ENCODE results near the gene BEGAIN. TPM values are rescaled to one million over a fixed set of nuclear protein-coding genes. Genes with fewer than 3 reads are reported as not detected.
A peak's percentile ranks its signal among the peaks of the same experiment; 100 is the strongest.

BEGAIN gene
- total and polyA plus RNA-seq, 9 of the 15 experiments (the other 6 are each of a cell fraction or from before 2014, with no cell fraction given), result 0.07 to 0.68 (median 0.55) TPM; not detected in 3

DNA sequence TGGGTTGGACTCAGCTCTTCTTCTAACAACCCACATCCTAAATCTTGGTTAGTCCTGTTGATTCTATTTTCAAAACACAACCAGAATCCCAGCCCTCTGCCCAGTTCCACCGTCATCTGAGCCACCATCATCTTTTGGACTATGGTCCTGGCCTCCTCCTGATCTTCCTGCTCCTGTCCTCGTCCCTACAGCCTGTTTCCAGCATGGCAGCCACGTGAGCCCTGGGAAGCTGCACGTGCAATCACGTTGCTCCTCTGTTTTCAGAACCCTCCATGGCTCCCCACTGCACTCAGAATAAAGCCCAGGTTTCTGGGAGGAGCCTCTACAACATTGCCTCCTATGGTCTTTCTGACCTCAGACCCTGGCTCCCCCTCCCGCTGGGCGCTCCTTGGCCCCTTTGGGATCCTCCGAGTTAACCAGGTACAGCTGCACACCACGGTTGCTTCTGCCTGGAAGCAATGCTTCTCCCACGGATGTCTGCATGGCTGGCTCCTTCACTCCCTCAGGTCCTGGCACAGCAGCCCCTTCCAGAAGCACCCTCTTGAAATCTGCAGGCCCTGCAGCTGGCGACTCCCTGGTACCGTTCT is 44.5 kb downstream of the BEGAIN start:
- BruUV-seq (replicated peaks), result no TSS peak
- Histone ChIP-seq H3K9me3 (replicated peaks; ENCODE audit: control insufficient read depth, insufficient read depth, low read depth, low read length) (no peaks in the 10 kb centered on the region), H3K79me2 (ENCODE audit: control insufficient read depth, insufficient read depth, low read length) (no peaks in the 10 kb centered on the region), H3K4me1 (replicated peaks in 1 of 2; ENCODE audit: control insufficient read depth in 2 of 2, insufficient read depth in 2 of 2, low read length in 2 of 2) (peaks cover 12 to 57% of the 10 kb centered on the region in 2 experiments; a peak in 4 of 5 replicates), H3K9me1 (ENCODE audit: control insufficient read depth, insufficient read depth, low read length) (no peaks in the 10 kb centered on the region), H2AFZ (ENCODE audit: low read depth, low read length) (no peak overlapping the region), H3K27ac (ENCODE audit: extremely low read depth, low read depth, low read length) (no peak overlapping the region), H3K36me3 (ENCODE audit: control insufficient read depth, insufficient read depth, low read length) (no peaks in the 10 kb centered on the region), H3K27me3 (ENCODE audit: control insufficient read depth in 2 of 2, insufficient read depth in 2 of 2, low read length in 2 of 2) (no peaks in the 10 kb centered on the region), H3K4me2 (ENCODE audit: insufficient read depth, low read length) (no peak overlapping the region), H3K4me3 (no peak overlapping the region), H3K9ac (ENCODE audit: insufficient read depth in 1 of 2, low read depth in 2 of 2, low read length in 2 of 2) (no peak overlapping the region; a peak in 1 of 4 replicates), H4K20me1 (replicated peaks; ENCODE audit: control insufficient read depth, insufficient read depth, low read length) (no peaks in the 10 kb centered on the region)
- CTCF ChIA-PET (ENCODE audit: low intra/inter-chr PET ratio), result no interaction called here
- no peak for FAIRE-seq
- in situ Hi-C loops (cut with MboI) (no loop called here), intact Hi-C loops (cut with micrococcal nuclease) (no loop called here)
- DNase-seq (ENCODE audit: extremely low read depth in 1 of 4, low spot score in 3 of 4), result no peak
- no peak for ATAC-seq
- POLR2A ChIA-PET, result no interaction called here
- 58% methylated on average over 9 of the region's 12 CpGs for WGBS (ENCODE audit: insufficient coverage, low coverage, missing lambda C conversion rate)
- TF ChIP-seq NFYB (IDR thresholded peaks at IDR 0.05; ENCODE audit: extremely low read depth, insufficient read length), result no peak
- TF ChIP-seq PYGO2 (tag; IDR thresholded peaks at IDR 0.05), result no peak
- no peak for TF ChIP-seq HDAC1 (IDR thresholded peaks at IDR 0.05)
- no peak for TF ChIP-seq ZNF121 (CRISPR knock-in tag; conservative IDR thresholded peaks at IDR 0.05)
- TF ChIP-seq SAFB2 (IDR thresholded peaks at IDR 0.05; ENCODE audit: borderline replicate concordance, low read depth, low read length, severe bottlenecking), result no peak
- TF ChIP-seq ZNF146 (CRISPR knock-in tag; IDR thresholded peaks at IDR 0.05; ENCODE audit: unreplicated experiment), result no peak
- no peak for TF ChIP-seq ESRRB (CRISPR knock-in tag; IDR thresholded peaks at IDR 0.05; ENCODE audit: borderline replicate concordance)
- TF ChIP-seq ZSCAN29 (IDR thresholded peaks at IDR 0.05), result no peak
- TF ChIP-seq, protein P1, sequence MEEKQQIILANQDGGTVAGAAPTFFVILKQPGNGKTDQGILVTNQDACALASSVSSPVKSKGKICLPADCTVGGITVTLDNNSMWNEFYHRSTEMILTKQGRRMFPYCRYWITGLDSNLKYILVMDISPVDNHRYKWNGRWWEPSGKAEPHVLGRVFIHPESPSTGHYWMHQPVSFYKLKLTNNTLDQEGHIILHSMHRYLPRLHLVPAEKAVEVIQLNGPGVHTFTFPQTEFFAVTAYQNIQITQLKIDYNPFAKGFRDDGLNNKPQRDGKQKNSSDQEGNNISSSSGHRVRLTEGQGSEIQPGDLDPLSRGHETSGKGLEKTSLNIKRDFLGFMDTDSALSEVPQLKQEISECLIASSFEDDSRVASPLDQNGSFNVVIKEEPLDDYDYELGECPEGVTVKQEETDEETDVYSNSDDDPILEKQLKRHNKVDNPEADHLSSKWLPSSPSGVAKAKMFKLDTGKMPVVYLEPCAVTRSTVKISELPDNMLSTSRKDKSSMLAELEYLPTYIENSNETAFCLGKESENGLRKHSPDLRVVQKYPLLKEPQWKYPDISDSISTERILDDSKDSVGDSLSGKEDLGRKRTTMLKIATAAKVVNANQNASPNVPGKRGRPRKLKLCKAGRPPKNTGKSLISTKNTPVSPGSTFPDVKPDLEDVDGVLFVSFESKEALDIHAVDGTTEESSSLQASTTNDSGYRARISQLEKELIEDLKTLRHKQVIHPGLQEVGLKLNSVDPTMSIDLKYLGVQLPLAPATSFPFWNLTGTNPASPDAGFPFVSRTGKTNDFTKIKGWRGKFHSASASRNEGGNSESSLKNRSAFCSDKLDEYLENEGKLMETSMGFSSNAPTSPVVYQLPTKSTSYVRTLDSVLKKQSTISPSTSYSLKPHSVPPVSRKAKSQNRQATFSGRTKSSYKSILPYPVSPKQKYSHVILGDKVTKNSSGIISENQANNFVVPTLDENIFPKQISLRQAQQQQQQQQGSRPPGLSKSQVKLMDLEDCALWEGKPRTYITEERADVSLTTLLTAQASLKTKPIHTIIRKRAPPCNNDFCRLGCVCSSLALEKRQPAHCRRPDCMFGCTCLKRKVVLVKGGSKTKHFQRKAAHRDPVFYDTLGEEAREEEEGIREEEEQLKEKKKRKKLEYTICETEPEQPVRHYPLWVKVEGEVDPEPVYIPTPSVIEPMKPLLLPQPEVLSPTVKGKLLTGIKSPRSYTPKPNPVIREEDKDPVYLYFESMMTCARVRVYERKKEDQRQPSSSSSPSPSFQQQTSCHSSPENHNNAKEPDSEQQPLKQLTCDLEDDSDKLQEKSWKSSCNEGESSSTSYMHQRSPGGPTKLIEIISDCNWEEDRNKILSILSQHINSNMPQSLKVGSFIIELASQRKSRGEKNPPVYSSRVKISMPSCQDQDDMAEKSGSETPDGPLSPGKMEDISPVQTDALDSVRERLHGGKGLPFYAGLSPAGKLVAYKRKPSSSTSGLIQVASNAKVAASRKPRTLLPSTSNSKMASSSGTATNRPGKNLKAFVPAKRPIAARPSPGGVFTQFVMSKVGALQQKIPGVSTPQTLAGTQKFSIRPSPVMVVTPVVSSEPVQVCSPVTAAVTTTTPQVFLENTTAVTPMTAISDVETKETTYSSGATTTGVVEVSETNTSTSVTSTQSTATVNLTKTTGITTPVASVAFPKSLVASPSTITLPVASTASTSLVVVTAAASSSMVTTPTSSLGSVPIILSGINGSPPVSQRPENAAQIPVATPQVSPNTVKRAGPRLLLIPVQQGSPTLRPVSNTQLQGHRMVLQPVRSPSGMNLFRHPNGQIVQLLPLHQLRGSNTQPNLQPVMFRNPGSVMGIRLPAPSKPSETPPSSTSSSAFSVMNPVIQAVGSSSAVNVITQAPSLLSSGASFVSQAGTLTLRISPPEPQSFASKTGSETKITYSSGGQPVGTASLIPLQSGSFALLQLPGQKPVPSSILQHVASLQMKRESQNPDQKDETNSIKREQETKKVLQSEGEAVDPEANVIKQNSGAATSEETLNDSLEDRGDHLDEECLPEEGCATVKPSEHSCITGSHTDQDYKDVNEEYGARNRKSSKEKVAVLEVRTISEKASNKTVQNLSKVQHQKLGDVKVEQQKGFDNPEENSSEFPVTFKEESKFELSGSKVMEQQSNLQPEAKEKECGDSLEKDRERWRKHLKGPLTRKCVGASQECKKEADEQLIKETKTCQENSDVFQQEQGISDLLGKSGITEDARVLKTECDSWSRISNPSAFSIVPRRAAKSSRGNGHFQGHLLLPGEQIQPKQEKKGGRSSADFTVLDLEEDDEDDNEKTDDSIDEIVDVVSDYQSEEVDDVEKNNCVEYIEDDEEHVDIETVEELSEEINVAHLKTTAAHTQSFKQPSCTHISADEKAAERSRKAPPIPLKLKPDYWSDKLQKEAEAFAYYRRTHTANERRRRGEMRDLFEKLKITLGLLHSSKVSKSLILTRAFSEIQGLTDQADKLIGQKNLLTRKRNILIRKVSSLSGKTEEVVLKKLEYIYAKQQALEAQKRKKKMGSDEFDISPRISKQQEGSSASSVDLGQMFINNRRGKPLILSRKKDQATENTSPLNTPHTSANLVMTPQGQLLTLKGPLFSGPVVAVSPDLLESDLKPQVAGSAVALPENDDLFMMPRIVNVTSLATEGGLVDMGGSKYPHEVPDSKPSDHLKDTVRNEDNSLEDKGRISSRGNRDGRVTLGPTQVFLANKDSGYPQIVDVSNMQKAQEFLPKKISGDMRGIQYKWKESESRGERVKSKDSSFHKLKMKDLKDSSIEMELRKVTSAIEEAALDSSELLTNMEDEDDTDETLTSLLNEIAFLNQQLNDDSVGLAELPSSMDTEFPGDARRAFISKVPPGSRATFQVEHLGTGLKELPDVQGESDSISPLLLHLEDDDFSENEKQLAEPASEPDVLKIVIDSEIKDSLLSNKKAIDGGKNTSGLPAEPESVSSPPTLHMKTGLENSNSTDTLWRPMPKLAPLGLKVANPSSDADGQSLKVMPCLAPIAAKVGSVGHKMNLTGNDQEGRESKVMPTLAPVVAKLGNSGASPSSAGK (IDR thresholded peaks at IDR 0.05), result peak; percentile 41
- TF ChIP-seq ZNF133 (CRISPR knock-in tag; IDR thresholded peaks at IDR 0.05), result no peak
- no peak for TF ChIP-seq MECOM (CRISPR knock-in tag; IDR thresholded peaks at IDR 0.05)
- no peak for TF ChIP-seq CCAR2 (IDR thresholded peaks at IDR 0.05; ENCODE audit: low read depth, low read length)

Data from K562 (cell line).